Renal cortex interstitium (tissue), 11 donors: Measurements from ENCODE around the gene PDLIM1. TPM values are rescaled to one million over a fixed set of nuclear protein-coding genes. Genes with fewer than 3 reads are reported as not detected.

Experiments used
- DNase-seq, 11 donors: peaks; one replicate each; pipeline ENCODE4 v3.0.0-alpha.2; 2013; ENCODE audit warnings: low read depth in 9 of 11, low spot score in 4 of 11; ENCODE audit errors: extremely low read depth in 1 of 11
- polyA plus RNA-seq, 3 donors: library from polyadenylated mRNA; unstranded; fragments of 120-200 nt; gene quantifications; one replicate each; pipeline ENCODE4 v1.2.1, GENCODE V29; 2013; ENCODE audit not compliant: insufficient read length in 3 of 3

PDLIM1 gene
- polyA plus RNA-seq, 3 donors = 77.3 to 95.6 (median 89.1) TPM

DNA sequence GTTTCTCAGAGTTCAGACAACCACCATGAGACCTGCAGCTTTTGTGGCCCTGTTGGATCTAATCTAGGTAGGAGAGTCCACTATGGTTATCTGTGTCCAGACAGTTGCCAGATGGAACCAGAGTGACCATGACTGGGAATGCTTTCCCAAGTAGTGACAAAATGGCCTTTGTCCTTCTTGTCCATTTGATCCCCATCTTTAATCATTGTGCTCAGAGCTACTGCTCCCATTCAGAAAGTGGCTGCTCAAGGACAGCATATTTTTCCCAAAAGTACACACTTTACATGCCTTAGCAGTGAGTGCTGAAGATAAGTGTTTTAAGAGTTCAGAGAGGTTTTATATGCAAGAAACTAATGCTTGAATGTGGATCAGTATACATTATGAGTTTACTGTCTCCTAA lies 102.2 kb downstream of the PDLIM1 start:
- DNase-seq = no peak

DNA sequence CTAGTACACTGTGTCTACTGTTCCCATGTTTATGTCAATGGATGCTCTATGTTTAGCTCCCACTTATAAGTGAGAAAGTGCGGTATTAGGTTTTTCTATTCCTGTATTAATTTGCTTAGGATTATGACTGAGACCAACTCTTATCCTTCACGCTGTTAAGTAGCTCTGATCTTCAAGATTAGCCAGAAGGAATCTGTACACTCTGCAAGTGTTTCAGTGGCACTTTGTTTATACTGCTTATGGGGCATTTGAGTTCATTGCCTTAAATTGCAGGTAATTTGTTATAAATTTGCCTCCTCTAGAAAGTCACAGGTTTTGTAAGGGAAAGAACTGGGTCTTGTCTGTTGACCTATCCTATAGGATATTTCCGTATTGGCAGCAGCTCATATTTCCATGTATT lies 103.2 kb downstream of the PDLIM1 start:
- DNase-seq = no peak

Other genes starting within 250 kb of the PDLIM1 start
- gene CYP2C8, start 221.5 kb downstream of the PDLIM1 start, polyA plus RNA-seq = 1 to 10 TPM; 2.5 to 5.7 (median 4.4) TPM
- under 1 TPM; 0.14 to 0.33 (median 0.17) TPM for gene ACSM6, start 96.8 kb downstream of the PDLIM1 start, polyA plus RNA-seq